Neural crest cell (in vitro differentiated cells): ENCODE data around the gene RAB8B. TPM values are rescaled to one million over a fixed set of nuclear protein-coding genes. Genes with fewer than 3 reads are reported as not detected.
A peak's percentile ranks its signal among the peaks of the same experiment; 100 is the strongest.

Experiments
- DNase-seq: peaks from one replicate; pipeline ENCODE4 v3.0.0; 2021; ENCODE audit warnings: low read depth, mixed read lengths, low spot score
- H3K27ac Mint-ChIP-seq: one replicate; pipeline ENCODE4 v1.8.0; 2021; ENCODE audit warnings: mild to moderate bottlenecking, mixed read lengths; ENCODE audit not compliant: unreplicated experiment
- H3K27me3 Mint-ChIP-seq: 2 replicates; pipeline ENCODE4 v1.8.0; 2021; ENCODE audit warnings: low read depth, mild to moderate bottlenecking, mixed read lengths
- H3K36me3 Mint-ChIP-seq: 2 replicates; pipeline ENCODE4 v1.8.0; 2021; ENCODE audit warnings: low read depth, mild to moderate bottlenecking, mixed read lengths
- H3K4me1 Mint-ChIP-seq: 2 replicates; pipeline ENCODE4 v1.8.0; 2021; ENCODE audit warnings: mixed read lengths
- H3K4me3 Mint-ChIP-seq: one replicate; pipeline ENCODE4 v1.8.0; 2021; ENCODE audit warnings: mild to moderate bottlenecking, mixed read lengths
- H3K9me3 Mint-ChIP-seq: 2 replicates; pipeline ENCODE4 v1.8.0; 2021; ENCODE audit warnings: mixed read lengths
- CTCF ChIP-seq: fragments of 200-600 bp; sonication (generic); conservative IDR thresholded peaks from 2 replicates; pipeline ENCODE4 v1.5.0; 2021; ENCODE audit warnings: antibody characterized with exemption, mild to moderate bottlenecking
- total RNA-seq: library from RNA; stranded (reverse); gene quantifications from 2 replicates; pipeline ENCODE4 v1.2.1, GENCODE V29; 2021

Gene RAB8B
- total RNA-seq, 1 donor from 2014 or later, result 51.0 TPM

GRCh38 chr15:63288778-63289378 is 99.5 kb downstream of the RAB8B start:
- DNase-seq, result no peak
- Mint-ChIP-seq H3K9me3 (no peaks in the 10 kb centered on the region), H3K27ac (no peak overlapping the region), H3K4me1 (peaks cover 13% of the 10 kb centered on the region), H3K4me3 (no peak overlapping the region), H3K36me3 (no peaks in the 10 kb centered on the region), H3K27me3 (no peaks in the 10 kb centered on the region)
- TF ChIP-seq CTCF, result peak; percentile 87

- Mint-ChIP-seq H3K4me3 (no peak overlapping the region), H3K9me3 (no peaks in the 10 kb centered on the region), H3K27me3 (no peaks in the 10 kb centered on the region), H3K36me3 (peaks cover 5% of the 10 kb centered on the region), H3K27ac (no peak overlapping the region), H3K4me1 (peaks cover 24% of the 10 kb centered on the region)
- DNase-seq, result no peak
- TF ChIP-seq CTCF, result no peak
These were observed 102.1 kb downstream of the RAB8B start for GRCh38 chr15:63291507-63291906.

GRCh38 chr15:63292241-63292640 is 102.8 kb downstream of the RAB8B start:
- Mint-ChIP-seq H3K9me3 (no peaks in the 10 kb centered on the region), H3K27me3 (no peaks in the 10 kb centered on the region), H3K36me3 (peaks cover 5% of the 10 kb centered on the region), H3K4me1 (peaks cover 28% of the 10 kb centered on the region), H3K4me3 (no peak overlapping the region), H3K27ac (no peak overlapping the region)
- TF ChIP-seq CTCF, result no peak
- no peak for DNase-seq

GRCh38 chr15:63292771-63293170 is 103.4 kb downstream of the RAB8B start:
- Mint-ChIP-seq H3K4me1 (peaks cover 28% of the 10 kb centered on the region), H3K27me3 (no peaks in the 10 kb centered on the region), H3K36me3 (peaks cover 5% of the 10 kb centered on the region), H3K9me3 (no peaks in the 10 kb centered on the region), H3K4me3 (no peak overlapping the region), H3K27ac (no peak overlapping the region)
- TF ChIP-seq CTCF, result no peak
- DNase-seq, result no peak

GRCh38 chr15:63294359-63294758 is 105.0 kb downstream of the RAB8B start:
- H3K9me3 Mint-ChIP-seq, result no peaks in the 10 kb centered on the region
- peaks cover 5% of the 10 kb centered on the region for H3K36me3 Mint-ChIP-seq
- H3K27ac Mint-ChIP-seq, result no peak overlapping the region
- no peaks in the 10 kb centered on the region for H3K27me3 Mint-ChIP-seq
- H3K4me3 Mint-ChIP-seq, result no peak overlapping the region
- H3K4me1 Mint-ChIP-seq, result peaks cover 28% of the 10 kb centered on the region
- DNase-seq, result no peak
- no peak for TF ChIP-seq CTCF
